SH-SY5Y (cell line): ENCODE data around the gene MAJIN.

Source experiments
- GATA2 ChIP-seq: IDR thresholded peaks from 2 replicates; pipeline ENCODE4 v1.6.1; 2011; ENCODE audit warnings: mild to moderate bottlenecking, low read depth, low read length
- GATA3 ChIP-seq: IDR thresholded peaks from 2 replicates; pipeline ENCODE4 v1.6.1; 2011; ENCODE audit warnings: low read depth, mild to moderate bottlenecking, low read length, moderate library complexity

The MAJIN gene

DNA sequence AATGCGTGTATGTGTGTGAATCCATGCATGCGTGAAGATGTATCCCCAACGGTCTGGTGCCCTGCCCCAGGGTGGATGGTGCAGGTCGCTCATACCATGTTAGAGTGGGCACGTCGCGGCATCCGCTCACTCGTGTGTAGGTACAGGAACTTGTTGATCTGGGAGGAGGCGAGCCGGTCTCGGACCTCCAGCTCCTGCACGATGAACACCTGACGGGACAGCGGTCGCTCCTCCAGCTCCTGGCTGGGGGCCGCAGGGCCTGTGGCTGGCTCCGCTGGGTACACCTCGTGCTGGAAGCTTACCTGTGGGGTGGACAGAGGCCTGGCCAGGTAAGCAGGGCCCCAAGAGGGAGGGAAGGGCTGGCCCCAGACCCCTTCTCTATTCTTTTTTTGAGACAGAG is 73.4 kb downstream of the MAJIN start:
- TF ChIP-seq GATA3, result no peak

- TF ChIP-seq GATA3 (no peak), GATA2 (no peak)
Observed at GRCh38 chr11:64898076-64898445, 73.8 kb downstream of the MAJIN start.

DNA sequence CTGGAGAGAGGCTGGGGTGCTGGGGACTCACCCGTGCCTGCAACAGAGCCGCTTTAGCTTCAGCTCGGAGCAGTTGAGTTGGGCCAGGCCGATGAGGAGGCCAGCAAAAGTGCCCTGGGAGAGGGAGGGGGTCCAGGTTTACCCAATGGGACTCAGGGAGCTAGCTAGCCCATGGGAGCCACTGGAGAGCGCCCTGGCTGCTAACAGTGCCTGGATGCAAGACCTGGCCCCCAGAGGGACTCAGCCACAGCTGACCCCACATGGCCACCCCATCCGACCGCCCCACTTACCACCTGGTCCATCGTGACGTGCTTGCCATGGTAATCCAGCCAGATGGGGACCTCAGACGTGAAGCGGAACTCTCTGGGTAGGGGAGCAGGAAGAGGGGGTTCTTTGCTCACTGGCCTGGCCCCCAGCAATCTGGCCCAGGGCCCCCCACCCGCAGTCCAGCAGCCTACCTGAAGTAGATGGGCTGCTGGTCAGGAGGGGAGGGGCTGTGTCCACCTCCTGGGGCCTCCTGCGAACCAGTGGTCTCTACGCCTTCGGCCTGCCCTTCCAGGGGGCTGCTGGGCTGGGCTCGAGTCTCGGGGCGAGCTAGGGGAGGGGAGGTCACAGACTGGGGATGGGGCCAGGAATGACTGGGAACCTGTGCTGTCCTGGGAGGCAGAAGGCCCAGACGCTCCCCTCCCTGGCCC is 74.4 kb downstream of the MAJIN start:
- no peak for TF ChIP-seq GATA3
- TF ChIP-seq GATA2, result no peak

DNA sequence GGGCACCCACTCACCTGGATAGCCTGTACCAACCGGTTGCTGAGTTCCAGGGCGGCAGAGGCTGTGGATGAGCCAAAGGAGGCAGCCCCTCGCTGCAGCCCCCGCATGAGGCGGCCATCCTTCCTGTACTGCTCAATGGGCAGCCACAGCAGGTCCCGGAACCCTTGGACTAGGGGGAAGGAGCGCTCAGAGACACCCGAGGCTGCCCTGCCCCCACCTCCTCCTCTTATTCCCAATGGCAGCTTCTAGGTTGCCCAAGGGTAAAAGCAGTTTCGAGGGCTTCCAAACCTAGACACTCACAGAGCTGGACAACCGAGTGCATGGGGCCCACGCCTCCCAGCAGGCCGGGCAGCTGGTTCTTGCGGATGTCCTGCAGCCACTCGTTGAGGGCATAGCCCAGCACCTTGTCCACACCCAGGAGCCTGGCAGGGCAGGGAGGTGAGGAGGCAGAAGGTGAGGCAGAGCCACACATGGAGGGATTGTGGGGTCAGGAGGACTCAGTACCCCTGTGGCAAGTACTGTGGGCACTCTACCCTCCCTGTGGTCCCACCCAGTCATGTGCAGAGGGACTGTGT is 75.4 kb downstream of the MAJIN start:
- TF ChIP-seq GATA3 (no peak), GATA2 (no peak)

GRCh38 chr11:64894812-64895452 is 77.0 kb downstream of the MAJIN start:
- TF ChIP-seq GATA3, result no peak
- TF ChIP-seq GATA2, result no peak

DNA sequence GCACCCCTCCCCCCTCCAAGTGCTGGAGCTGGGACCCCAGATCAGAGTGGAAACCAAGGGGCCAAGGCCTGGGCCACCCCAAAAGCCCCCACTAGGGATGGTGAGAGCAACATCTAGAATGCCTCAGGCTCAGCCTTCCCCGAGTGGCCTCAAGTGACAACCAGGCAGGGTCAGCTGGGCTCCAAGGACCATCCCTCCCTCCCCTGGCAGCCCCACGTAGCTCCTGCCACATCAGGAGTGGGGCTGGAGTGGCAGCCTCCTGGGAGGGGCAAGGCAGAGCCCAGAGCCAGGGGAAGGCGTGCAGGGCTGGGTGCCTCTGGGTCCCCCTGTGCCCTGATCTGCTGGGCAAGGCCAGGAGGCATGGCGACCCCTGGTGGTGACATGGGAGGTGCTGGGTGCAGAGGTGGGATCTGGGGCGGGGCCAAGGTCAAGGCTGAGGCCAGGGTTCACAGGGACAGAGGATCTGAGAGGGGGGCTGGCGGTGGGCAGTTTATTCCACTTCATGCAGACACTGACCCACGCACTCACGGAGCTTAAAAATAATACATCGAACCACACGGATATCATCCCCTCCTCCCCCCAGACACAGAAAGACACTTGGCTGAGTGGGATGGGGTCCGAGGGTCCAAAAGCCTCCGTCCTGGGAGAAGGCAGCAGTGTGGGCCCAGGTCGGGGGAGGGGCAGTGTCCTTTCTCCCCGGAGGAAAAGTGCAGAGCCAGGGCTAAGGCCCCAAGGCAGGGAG is 77.7 kb downstream of the MAJIN start:
- no peak for TF ChIP-seq GATA2
- no peak for TF ChIP-seq GATA3

DNA sequence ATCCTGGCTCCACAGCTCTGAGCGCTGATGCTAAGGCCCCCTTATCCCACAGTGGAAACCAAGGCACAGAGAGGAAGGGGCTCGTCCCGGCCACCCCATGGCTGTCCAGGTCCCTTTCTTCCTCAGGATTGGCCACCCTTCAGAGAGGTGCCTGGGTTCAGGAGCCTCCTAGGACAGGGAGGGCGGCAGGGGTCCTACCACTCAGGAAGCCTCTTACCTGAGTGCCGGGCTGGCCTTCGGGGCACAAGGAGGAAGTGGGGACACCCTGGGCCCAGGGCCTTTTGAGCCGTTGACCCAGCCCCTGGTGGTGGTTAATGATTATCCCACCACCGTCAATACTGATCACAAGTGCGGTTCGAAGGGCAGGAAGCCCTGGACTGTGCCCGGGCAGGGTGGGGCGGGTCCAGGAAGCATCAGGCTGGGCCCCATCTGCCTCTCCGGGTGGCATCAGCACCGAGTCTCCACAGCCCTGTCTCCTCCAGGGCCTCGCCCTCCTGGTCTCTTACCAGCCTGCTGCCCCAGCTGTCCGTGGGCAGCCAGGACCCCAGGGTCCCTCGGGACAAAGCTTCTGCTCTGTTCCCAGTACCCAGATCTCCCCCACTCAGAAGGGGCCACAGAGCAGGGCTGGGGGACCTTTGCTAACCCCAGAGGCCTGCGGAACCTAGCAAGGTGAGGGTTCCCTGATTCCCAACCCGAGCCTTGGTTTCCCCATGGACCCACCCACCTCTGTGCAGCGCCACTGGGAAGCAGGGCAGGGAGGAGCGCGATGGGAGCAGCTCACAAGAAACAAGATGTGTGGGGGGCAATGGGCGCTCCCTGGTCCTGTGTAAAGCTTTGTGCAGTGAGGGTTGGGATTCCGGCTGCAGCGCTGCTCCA is 78.5 kb downstream of the MAJIN start:
- TF ChIP-seq GATA2 (no peak), GATA3 (no peak)

GRCh38 chr11:64892838-64893193 is 79.1 kb downstream of the MAJIN start:
- TF ChIP-seq GATA3 (no peak), GATA2 (no peak)

DNA sequence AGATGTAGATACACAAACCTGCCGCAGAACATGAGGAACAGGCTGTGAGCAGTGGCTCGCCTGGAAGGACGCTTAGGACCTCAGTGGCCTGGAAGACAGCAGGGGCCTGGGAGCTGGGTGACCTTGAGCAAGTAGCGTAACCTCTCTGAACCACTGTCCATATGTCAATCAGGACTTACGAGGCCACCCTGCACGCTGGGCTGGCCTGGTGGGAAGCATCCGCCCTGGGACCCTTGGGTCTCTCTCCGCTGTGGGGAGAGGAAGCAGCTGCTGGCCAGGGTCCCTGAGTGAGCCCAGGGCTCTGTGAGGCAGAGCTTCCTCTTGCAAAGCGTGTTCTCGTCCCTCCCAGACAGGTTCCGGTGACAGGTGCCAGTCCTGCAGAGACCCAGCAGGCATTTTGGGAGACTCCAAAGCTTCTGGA is 79.5 kb downstream of the MAJIN start:
- TF ChIP-seq GATA2 (no peak), GATA3 (no peak)

GRCh38 chr11:64891880-64892279 is 80.0 kb downstream of the MAJIN start:
- TF ChIP-seq GATA2, result no peak
- TF ChIP-seq GATA3, result no peak

DNA sequence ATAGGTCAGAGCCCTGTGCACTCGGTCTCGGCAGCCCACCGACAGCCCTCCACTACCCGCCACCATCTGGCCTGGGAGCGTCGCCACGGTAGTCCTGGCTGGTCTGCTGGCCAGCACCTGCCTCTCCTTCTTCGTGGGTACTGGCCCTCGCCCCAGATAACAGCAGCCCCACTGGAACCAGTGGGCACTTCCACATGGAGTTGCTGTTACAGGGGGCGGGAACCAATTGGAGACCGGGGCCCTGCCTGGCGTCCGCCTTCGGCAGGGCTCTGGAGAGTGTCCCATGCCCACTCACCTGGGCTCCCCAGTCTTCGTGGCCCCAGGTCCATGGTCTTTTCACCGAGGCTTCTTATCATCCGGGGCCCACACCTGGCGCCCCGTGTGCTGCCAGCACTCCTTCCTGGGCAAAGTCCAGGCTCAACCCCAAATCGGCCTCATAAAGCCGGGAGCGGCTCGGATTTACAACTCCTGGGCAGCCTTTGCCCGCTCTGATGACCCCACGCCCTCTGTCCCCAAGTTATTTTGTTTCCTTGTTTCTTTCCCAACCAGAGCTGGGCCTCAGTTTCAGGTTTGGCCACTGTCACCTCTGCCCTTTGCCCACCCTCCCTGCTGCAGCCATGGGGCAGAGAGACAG is 80.6 kb downstream of the MAJIN start:
- TF ChIP-seq GATA2 (no peak), GATA3 (no peak)

DNA sequence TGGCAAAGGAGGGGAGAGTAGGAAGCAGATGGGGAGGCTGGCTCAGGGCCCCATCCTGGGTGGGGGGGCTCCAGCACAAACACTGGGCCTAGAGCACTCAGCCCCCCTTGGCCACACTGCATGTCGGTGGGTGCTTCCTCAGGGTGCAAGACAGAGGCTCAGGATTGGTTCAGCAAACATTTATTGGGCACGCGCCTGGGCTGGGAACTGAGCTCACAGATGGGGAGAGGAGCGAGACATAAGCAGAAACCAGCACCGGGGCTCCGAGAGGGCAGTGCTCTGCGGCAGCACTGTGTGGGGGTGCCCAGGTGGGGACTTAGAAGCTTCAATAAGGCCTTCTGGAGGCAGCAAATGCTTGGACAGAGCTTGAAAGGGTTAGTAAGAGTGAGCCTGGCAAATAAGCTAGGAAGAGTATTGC is 81.4 kb downstream of the MAJIN start:
- TF ChIP-seq GATA2 (no peak), GATA3 (no peak)

GRCh38 chr11:64888729-64889511 is 83.0 kb downstream of the MAJIN start:
- no peak for TF ChIP-seq GATA3
- no peak for TF ChIP-seq GATA2
